Measurements from ENCODE around the gene OTOP3.

Gene OTOP3, protein sequence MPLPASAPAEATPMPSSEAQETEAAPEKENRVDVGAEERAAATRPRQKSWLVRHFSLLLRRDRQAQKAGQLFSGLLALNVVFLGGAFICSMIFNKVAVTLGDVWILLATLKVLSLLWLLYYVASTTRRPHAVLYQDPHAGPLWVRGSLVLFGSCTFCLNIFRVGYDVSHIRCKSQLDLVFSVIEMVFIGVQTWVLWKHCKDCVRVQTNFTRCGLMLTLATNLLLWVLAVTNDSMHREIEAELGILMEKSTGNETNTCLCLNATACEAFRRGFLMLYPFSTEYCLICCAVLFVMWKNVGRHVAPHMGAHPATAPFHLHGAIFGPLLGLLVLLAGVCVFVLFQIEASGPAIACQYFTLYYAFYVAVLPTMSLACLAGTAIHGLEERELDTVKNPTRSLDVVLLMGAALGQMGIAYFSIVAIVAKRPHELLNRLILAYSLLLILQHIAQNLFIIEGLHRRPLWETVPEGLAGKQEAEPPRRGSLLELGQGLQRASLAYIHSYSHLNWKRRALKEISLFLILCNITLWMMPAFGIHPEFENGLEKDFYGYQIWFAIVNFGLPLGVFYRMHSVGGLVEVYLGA

DNA sequence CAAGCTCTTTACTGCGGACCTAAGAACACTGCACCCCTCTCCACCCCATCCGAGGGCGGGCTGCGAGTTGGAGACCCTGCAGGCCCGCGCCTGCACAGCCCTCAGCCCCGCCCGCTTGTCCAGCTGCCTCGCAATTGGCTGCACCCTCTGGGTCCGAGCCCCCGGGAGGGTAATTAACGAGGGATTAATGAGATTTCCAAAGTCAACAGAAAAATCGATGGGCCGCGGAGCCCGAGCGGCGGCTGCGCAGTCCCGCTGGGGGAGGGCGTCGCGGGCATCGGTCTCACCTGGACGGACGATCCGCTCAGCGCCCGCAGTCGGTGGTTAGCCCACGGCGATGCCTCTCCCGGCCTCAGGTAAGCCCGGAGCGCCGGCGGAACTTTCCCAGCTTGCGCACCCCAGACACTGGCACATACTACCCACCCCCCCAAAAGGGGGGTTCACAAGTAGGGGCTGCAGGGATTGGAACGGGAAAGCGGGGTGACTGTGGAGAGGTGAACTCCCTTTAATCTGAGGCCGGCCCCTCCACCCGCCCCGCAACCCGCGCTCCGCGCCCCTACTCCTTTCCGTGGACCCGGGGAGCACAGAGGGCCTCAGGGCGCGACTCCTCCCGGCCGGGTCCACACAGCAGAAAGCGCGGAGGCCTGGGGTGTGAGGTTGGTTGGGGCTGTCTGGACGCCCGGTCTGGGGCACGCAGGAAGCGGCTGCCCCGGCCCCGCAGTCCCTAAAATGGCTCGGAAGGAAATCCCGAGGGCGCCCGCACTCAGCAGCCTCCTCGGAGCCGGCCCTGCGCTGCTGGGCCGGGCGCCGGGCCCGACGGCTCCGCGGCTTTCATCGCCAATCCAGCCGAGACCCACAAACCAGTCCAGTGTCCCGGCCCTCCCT is at the start of gene OTOP3:
Gene OTOP3 (plus strand): TSS at position 314 of the 885 bp plus-strand sequence. CDS start 24 bp downstream, at position 338.
- TF ChIP-seq, protein P1, sequence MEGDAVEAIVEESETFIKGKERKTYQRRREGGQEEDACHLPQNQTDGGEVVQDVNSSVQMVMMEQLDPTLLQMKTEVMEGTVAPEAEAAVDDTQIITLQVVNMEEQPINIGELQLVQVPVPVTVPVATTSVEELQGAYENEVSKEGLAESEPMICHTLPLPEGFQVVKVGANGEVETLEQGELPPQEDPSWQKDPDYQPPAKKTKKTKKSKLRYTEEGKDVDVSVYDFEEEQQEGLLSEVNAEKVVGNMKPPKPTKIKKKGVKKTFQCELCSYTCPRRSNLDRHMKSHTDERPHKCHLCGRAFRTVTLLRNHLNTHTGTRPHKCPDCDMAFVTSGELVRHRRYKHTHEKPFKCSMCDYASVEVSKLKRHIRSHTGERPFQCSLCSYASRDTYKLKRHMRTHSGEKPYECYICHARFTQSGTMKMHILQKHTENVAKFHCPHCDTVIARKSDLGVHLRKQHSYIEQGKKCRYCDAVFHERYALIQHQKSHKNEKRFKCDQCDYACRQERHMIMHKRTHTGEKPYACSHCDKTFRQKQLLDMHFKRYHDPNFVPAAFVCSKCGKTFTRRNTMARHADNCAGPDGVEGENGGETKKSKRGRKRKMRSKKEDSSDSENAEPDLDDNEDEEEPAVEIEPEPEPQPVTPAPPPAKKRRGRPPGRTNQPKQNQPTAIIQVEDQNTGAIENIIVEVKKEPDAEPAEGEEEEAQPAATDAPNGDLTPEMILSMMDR (IDR thresholded peaks at IDR 0.05; ENCODE audit: low read depth, low read length): no peak
- H3K4me3 ChIP-seq (replicated peaks in 1 of 2; ENCODE audit: low read depth in 2 of 2, low read length in 2 of 2): no peak within 1 kb of the TSS
- no peak for DNase-seq (ENCODE audit: low read depth in 2 of 2)

DNA sequence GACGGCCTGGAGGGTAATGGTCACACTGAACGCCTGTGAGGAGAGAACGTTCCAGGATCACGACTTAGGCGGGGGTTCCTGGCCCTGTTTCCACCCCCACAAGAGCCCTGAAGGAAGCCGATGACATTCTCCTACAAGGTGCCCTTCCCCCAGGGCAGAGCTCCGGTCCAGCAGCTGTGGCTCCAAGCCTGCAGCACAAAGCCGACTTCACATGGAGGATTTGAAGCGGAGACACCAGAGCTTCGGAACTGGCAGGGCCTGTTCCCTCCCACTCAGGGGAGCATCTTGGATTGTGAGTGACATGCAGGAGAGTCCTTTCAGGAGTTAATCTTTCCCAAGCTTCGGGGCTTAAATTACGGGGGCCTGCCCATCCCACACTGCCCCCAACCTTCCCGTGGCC is 47.2 kb upstream of the OTOP3 start:
- TF ChIP-seq, protein P1 (IDR thresholded peaks at IDR 0.05; ENCODE audit: low read depth, low read length): no peak
- H3K4me3 ChIP-seq (replicated peaks in 1 of 2; ENCODE audit: low read depth in 2 of 2, low read length in 2 of 2): no peak overlapping the region
- no peak for DNase-seq (ENCODE audit: low read depth in 2 of 2)

DNA sequence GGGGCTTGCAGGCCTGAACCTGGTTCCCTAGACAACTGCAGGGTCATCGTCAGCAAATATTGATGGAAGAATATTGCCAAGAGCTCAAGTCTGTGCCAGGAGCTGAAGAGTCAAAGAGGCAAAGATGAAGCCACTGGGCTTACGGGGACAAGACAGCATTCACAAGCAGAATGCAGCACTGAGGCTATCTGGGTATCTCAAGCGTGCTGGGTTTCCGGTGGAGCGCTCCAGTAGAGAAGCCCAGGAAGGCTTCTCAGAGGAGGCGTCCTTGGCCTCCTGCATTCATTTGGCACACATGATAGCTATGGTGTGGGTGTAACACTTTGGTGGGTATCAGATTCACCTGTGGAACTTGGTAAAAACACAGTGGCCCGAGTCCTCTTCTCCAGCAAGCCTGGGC is 45.1 kb upstream of the OTOP3 start:
- TF ChIP-seq, protein P1 (IDR thresholded peaks at IDR 0.05; ENCODE audit: low read depth, low read length): no peak
- DNase-seq (ENCODE audit: low read depth in 2 of 2): no peak
- no peak overlapping the region for H3K4me3 ChIP-seq (replicated peaks in 1 of 2; ENCODE audit: low read depth in 2 of 2, low read length in 2 of 2)

DNA sequence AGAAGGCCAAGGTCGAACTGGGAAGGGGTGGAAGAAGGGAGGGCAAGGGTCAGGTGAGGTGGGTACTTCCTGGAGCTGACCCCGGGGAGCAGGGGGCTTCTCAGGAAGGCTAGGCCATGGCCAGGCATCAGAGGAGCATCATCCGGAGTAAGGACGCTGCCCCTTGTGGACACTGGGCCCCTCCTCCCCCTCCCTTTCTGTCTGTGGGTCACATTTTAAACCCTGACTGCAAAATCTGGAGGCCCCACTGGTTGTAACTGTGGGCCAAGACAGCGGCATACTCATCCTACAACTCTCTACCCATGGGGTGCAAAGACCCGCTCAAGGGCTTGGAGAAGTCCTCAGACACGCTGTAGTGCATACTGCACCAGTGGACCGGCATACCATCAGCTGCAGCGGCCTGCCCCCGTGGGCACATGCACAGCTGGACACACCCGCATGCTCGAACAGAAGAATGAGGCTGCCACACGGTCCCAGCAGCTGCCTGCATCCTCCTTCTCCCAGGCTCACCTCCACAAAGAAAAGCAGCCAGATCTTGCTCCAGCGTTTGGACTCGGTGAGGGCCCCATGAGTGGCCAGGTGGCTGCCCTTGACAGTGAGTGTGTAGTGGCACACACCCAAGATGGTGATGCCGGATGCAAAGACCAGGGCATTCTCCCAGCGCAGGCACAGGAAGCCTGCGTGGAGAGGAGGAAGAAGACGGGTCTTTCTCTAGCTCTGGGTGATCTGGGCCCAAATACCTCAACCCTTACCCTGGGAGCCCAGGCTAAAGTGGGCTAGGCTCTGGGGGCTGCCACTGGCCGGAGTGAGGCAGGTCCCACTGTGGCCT is 43.5 kb upstream of the OTOP3 start:
- TF ChIP-seq, protein P1 (IDR thresholded peaks at IDR 0.05; ENCODE audit: low read depth, low read length): no peak
- H3K4me3 ChIP-seq (replicated peaks in 1 of 2; ENCODE audit: low read depth in 2 of 2, low read length in 2 of 2): no peak overlapping the region
- DNase-seq (ENCODE audit: low read depth in 2 of 2): no peak

DNA sequence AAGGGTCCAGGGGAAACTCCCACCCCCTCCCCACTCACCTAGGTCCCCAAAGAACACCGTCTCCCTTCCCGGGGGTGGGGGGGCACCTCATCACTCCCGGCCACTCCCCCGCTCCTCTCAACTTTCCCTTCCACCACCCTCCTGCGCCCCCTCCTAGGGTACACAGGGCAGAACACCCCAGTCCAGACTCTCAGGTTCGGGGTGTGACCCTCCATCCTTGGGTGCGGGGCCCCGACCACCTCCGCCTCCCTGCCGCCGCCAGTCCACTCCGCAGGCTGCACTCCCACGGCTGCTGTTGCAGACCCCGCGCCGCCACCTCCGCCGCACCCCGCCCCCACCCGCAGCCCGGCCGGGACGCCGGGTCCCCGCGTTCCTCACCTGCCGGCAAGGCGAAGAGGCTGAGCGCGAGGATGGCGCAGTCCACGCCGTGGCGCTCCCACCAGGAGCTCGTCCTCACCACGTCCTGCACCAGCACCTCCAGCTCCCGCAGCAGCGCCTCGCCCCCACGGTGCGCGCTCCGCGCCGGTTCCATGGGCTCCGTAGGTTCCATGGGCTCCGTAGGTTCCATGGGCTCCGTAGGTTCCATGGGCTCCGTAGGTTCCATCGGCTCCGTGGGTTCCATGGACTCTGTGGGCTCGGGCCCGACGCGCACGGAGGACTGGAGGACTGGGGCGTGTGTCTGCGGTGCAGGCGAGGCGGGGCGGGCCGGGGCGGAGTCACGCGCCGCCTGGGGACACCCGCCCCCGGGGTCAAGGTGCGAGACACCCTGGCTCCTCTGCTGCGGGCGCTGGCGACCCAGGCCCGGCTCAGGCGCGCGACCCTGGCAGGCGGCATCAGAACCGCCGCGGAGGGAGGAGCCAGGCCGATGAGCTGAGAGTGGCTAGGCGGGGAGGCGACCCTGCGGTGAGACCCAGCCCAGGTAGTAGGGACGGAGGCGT is 42.5 kb upstream of the OTOP3 start, which contains the start of gene FADS6:
Gene FADS6 (minus strand): TSS at position 660 of the 938 bp plus-strand sequence. CDS start 38 bp downstream, at position 622.
- DNase-seq (ENCODE audit: low read depth in 2 of 2): no peak
- H3K4me3 ChIP-seq (replicated peaks in 1 of 2; ENCODE audit: low read depth in 2 of 2, low read length in 2 of 2): peak within 1 kb of the TSS in 1 of 2 donors; percentile 14
- TF ChIP-seq, protein P1 (IDR thresholded peaks at IDR 0.05; ENCODE audit: low read depth, low read length): no peak

Data from cardiac fibroblast (primary cell).